Natural killer cell (primary cell): Measurements from ENCODE around the gene MBOAT7. TPM values are rescaled to one million over a fixed set of nuclear protein-coding genes. Genes with fewer than 3 reads are reported as not detected.
"Not testable (repeated sequence)": the region's sequence is repeated elsewhere in the genome, so short reads cannot be mapped to it uniquely, and the experiment has no call there.

Experiments used
- ATAC-seq, 3 donors: fragments of 150-1000 bp in 2 of 3; fragments of 200-7000 bp in 1 of 3; cut with Tn5 transposase; 1 replicate in 1 of 3; 2 replicates in 2 of 3; pipeline ENCODE4 v1.10.0; 2021; ENCODE audit warnings: mild to moderate bottlenecking in 2 of 3, moderate library complexity in 2 of 3
- DNase-seq, 2 donors: peaks; one replicate each; pipeline versions ENCODE4 v3.0.0 to v3.0.0-alpha.2; 2013 to 2021; ENCODE audit warnings: mixed read lengths in 1 of 2
- H3K27ac ChIP-seq: one replicate; pipeline ENCODE4 v1.5.1; 2013; ENCODE audit warnings: mild to moderate bottlenecking, low read length
- H3K27me3 ChIP-seq: one replicate; pipeline ENCODE4 v1.6.1; 2013; ENCODE audit warnings: low read length; ENCODE audit not compliant: control insufficient read depth, insufficient read depth
- H3K36me3 ChIP-seq: one replicate; pipeline ENCODE4 v1.6.1; 2013; ENCODE audit warnings: low read length; ENCODE audit not compliant: control insufficient read depth, insufficient read depth
- H3K4me1 ChIP-seq: one replicate; pipeline ENCODE4 v1.6.1; 2013; ENCODE audit warnings: low read length; ENCODE audit not compliant: control insufficient read depth, insufficient read depth
- H3K4me3 ChIP-seq: one replicate; pipeline ENCODE4 v1.5.1; 2013; ENCODE audit warnings: low read length
- H3K9me3 ChIP-seq: one replicate; pipeline ENCODE4 v1.6.1; 2013; ENCODE audit warnings: low read length; ENCODE audit not compliant: control insufficient read depth, insufficient read depth
- H3K27ac Mint-ChIP-seq, 2 donors: one replicate each; pipeline ENCODE4 v1.8.0; 2022; ENCODE audit warnings: mild to moderate bottlenecking in 2 of 2, mixed read lengths in 2 of 2, moderate library complexity in 1 of 2
- H3K27me3 Mint-ChIP-seq, 2 donors: one replicate each; pipeline ENCODE4 v1.8.0; 2022; ENCODE audit warnings: low read depth in 2 of 2, mixed read lengths in 2 of 2
- H3K36me3 Mint-ChIP-seq: one replicate; pipeline ENCODE4 v1.8.0; 2022; ENCODE audit warnings: mixed read lengths
- H3K4me1 Mint-ChIP-seq, 2 donors: one replicate each; pipeline ENCODE4 v1.8.0; 2022; ENCODE audit warnings: mixed read lengths in 2 of 2
- H3K4me3 Mint-ChIP-seq: one replicate; pipeline ENCODE4 v1.8.0; 2022; ENCODE audit warnings: mild to moderate bottlenecking, moderate library complexity, mixed read lengths
- H3K9me3 Mint-ChIP-seq, 2 donors: one replicate each; pipeline ENCODE4 v1.8.0; 2022; ENCODE audit warnings: mixed read lengths in 2 of 2
- whole genome bisulfite sequencing: methylation state at CpG from one replicate; pipeline ENCODE4 v1.1.7; 2013; ENCODE audit warnings: missing lambda C conversion rate; ENCODE audit not compliant: insufficient coverage; 5-methylcytosine and 5-hydroxymethylcytosine counted together
- intact Hi-C: fragments of 100-400 bp; cut with micrococcal nuclease; formaldehyde crosslinking; loops from one replicate; pipeline ENCODE4 v1.14.2; 2022
- total RNA-seq, 4 donors: library from RNA; stranded (reverse); fragments of 120-200 nt in 1 of 4; gene quantifications; one replicate each; pipeline versions ENCODE4 v1.2.3 to v1.2.4, GENCODE V29; 2013 to 2022
- TF ChIP-seq, protein P1 (sequence below): fragments of 200-600 bp; IDR thresholded peaks from one replicate; pipeline ENCODE4 v1.8.0; 2022; ENCODE audit warnings: antibody characterized with exemption

MBOAT7 gene
- total RNA-seq, 3 donors from 2014 or later (not counting 1 experiment from before 2014, with no cell fraction given) = 24.1 to 53.9 (median 31.2) TPM

DNA sequence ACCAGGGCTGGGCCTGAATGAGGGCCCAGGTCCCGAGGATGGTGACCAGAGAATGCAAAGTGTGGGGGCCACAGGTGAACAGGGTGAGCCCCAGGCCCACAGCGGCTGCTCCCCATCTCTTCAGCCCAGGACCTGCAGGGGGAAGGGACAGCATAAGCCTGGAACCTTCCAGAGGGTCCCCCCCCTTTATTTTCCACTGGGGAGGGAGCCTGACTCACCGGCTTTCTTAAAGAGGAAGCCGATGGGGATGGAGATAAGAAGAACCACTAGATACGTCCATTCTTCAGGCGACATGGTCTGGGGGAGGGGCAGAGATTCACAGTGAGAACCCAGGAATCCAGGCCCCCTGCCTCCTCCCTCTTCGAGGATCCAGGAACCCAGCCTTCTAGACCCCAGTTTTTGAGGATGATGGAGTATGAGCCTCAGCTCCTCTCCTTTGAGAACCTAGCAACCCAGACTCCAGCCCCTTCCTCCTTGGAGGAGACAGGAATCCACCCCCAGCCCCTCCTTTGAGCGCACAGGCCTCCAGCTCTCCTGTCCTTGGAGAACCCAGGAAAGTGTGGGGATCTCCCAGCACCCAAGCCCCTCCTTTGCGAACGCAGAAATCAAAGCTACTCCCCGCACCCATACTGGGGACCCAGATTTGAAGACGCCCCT, 1.0 kb downstream of the MBOAT7 start:
- DNase-seq (peak; percentile 32 to 66), ATAC-seq (no peak)
- Histone ChIP-seq H3K36me3 (peaks cover 8% of the 10 kb centered on the region), H3K9me3 (no peaks in the 10 kb centered on the region), H3K27me3 (no peaks in the 10 kb centered on the region), H3K4me3 (peak overlapping the region; percentile 92), H3K27ac (peak overlapping the region; percentile 71), H3K4me1 (peaks cover 23% of the 10 kb centered on the region)
- TF ChIP-seq, protein P1, sequence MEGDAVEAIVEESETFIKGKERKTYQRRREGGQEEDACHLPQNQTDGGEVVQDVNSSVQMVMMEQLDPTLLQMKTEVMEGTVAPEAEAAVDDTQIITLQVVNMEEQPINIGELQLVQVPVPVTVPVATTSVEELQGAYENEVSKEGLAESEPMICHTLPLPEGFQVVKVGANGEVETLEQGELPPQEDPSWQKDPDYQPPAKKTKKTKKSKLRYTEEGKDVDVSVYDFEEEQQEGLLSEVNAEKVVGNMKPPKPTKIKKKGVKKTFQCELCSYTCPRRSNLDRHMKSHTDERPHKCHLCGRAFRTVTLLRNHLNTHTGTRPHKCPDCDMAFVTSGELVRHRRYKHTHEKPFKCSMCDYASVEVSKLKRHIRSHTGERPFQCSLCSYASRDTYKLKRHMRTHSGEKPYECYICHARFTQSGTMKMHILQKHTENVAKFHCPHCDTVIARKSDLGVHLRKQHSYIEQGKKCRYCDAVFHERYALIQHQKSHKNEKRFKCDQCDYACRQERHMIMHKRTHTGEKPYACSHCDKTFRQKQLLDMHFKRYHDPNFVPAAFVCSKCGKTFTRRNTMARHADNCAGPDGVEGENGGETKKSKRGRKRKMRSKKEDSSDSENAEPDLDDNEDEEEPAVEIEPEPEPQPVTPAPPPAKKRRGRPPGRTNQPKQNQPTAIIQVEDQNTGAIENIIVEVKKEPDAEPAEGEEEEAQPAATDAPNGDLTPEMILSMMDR = no peak
- Mint-ChIP-seq H3K9me3 (no peaks in the 10 kb centered on the region), H3K4me1 (peaks cover 26 to 36% of the 10 kb centered on the region in 2 donors), H3K27ac (peak overlapping the region; percentile 97 to 99), H3K4me3 (peak overlapping the region; percentile 99), H3K27me3 (no peaks in the 10 kb centered on the region), H3K36me3 (no peaks in the 10 kb centered on the region)
- intact Hi-C loops = no loop called here
- 11% methylated on average over 10 of the region's 12 CpGs for WGBS

DNA sequence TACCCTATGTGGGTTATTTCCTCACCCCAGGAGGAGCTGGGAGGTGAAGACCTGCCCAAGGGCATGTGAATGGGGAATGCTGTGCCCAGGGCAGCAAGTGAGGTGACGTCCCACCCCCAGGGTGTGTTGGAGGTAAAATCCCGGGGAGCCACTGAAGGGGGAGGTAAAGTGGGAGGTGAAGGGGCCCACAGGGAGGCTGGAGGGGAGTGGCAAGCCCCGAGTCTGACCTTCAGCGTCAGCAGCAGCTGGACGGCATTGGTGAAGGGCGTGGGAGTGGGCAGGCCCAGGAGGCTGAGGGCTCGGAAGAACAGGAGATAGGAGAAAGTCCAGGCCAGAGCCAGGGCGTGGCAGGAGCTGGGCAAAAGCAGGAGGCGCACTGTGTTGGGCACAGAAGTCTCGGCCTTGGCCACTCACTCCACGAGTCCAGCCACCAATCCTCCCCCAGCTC, 2.4 kb downstream of the MBOAT7 start:
- intact Hi-C loops = no loop called here
- Histone ChIP-seq H3K27me3 (no peaks in the 10 kb centered on the region), H3K4me1 (peaks cover 17% of the 10 kb centered on the region), H3K27ac (no peak overlapping the region), H3K4me3 (no peak overlapping the region), H3K9me3 (no peaks in the 10 kb centered on the region), H3K36me3 (peaks cover 3% of the 10 kb centered on the region)
- TF ChIP-seq, protein P1 = no peak
- Mint-ChIP-seq H3K27me3 (no peaks in the 10 kb centered on the region), H3K4me1 (peaks cover 21 to 25% of the 10 kb centered on the region in 2 donors), H3K36me3 (no peaks in the 10 kb centered on the region), H3K27ac (peak overlapping the region; percentile 97 to 99), H3K4me3 (peak overlapping the region; percentile 99), H3K9me3 (no peaks in the 10 kb centered on the region)
- ATAC-seq = no peak
- 94% methylated on average over 11 of the region's 11 CpGs for WGBS
- no peak for DNase-seq

DNA sequence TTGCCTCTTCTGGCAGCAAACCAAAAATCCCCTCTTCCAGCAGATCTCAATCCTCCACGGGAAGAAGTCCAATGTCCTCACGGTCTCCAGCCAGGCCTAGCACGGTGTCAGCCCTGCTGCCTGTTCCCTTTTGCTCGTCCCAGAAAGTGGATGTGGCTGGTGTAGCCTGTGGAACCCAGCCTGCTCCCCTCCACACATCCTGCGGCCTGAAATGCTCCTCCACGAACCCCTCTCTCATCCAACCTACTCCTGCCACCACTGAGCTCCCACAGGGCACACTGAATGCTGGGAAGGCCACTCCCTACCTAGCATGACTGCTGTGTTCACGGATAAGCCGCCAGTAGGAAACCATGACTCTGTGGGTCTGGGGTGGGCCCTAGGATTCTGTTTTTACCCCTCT, 3.0 kb downstream of the MBOAT7 start:
- Histone ChIP-seq H3K27me3 (no peaks in the 10 kb centered on the region), H3K9me3 (no peaks in the 10 kb centered on the region), H3K4me3 (no peak overlapping the region), H3K4me1 (peaks cover 11% of the 10 kb centered on the region), H3K27ac (no peak overlapping the region), H3K36me3 (peaks cover 3% of the 10 kb centered on the region)
- Mint-ChIP-seq H3K27ac (no peak overlapping the region), H3K9me3 (no peaks in the 10 kb centered on the region), H3K27me3 (no peaks in the 10 kb centered on the region), H3K36me3 (no peaks in the 10 kb centered on the region), H3K4me3 (no peak overlapping the region), H3K4me1 (peaks cover 15 to 19% of the 10 kb centered on the region in 2 donors)
- ATAC-seq (no peak), DNase-seq (no peak)
- TF ChIP-seq, protein P1 = no peak
- 96% methylated on average over 8 of the region's 8 CpGs for WGBS
- intact Hi-C loops = no loop called here

DNA sequence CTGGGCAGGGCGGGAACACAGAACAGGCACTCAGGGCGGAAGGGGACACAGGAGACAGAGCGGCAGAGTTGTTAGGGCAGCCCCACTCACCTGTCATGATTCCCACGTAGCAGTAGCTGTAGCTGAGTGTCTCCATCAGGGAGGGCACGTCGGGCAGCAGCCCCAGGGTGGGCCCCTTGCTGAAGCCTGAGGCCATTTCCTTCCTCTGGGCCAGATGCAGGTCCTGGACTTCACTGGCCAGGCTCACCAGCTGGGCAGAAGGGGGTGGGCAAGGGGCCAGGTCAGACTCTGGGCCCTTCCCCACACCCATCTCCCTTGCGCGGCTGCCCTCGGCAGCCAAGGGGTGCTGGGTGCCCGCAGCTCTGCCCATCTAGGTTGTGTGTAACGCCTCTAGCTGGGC, 5.9 kb downstream of the MBOAT7 start:
- no peak overlapping the region for H3K27ac ChIP-seq
- H3K4me3 Mint-ChIP-seq = no peak overlapping the region
- no peak for DNase-seq

DNA sequence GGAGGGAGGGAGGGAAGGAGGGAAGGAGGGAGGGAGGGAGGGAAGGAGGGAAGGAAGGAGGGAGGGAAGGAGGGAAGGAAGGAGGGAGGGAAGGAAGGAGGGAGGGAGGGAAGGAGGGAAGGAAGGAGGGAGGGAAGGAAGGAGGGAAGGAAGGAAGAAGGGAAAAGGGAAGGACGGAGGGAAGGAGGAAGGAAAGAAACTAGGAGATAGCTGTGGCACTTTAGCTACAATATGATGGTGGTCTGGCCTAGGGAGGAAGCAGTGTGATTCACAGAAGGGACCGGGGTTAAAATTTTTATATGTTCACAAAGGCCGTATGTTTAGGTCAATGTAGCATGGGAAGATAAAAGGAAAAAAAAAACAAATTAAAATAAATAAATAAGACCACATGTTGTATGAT, 7.5 kb downstream of the MBOAT7 start:
- H3K27me3 Mint-ChIP-seq, H3K4me1 Mint-ChIP-seq, H3K27ac Mint-ChIP-seq, H3K4me3 ChIP-seq, H3K27me3 ChIP-seq, H3K36me3 Mint-ChIP-seq, DNase-seq, H3K27ac ChIP-seq, H3K4me1 ChIP-seq, H3K4me3 Mint-ChIP-seq, ATAC-seq, intact Hi-C loops, H3K36me3 ChIP-seq, H3K9me3 Mint-ChIP-seq, H3K9me3 ChIP-seq: not testable (repeated sequence)
- 98% methylated on average over 3 of the region's 3 CpGs for WGBS

More for the DNA sequence above, 5.9 kb downstream of the MBOAT7 start:
- Mint-ChIP-seq H3K4me1 (peaks cover 7 to 13% of the 10 kb centered on the region in 2 donors), H3K9me3 (no peaks in the 10 kb centered on the region), H3K27ac (no peak overlapping the region), H3K27me3 (no peaks in the 10 kb centered on the region), H3K36me3 (no peaks in the 10 kb centered on the region)
- intact Hi-C loops = no loop called here
- Histone ChIP-seq H3K9me3 (no peaks in the 10 kb centered on the region), H3K4me1 (peaks cover 6% of the 10 kb centered on the region), H3K27me3 (no peaks in the 10 kb centered on the region), H3K4me3 (no peak overlapping the region), H3K36me3 (peaks cover 3% of the 10 kb centered on the region)
- TF ChIP-seq, protein P1 = no peak
- no peak for ATAC-seq
- 93% methylated on average over 11 of the region's 11 CpGs for WGBS
